OCI-LY3 (cell line): ENCODE results near the gene FBH1.

ENCODE experiments used
- H2AFZ ChIP-seq: fragments of 200-600, 300-600 bp; shearing (Covaris generic); 2 replicates; pipeline ENCODE4 v1.6.0; 2014; ENCODE audit warnings: antibody characterized with exemption, low read depth, low read length
- H3K27ac ChIP-seq: fragments of 200-600, 300-600 bp; sonication (generic); 2 replicates; pipeline ENCODE4 v1.5.1; 2014; ENCODE audit warnings: mild to moderate bottlenecking, low read length, moderate library complexity, mixed read lengths
- H3K27me3 ChIP-seq: fragments of 200-600, 300-600 bp; sonication (generic); 2 replicates; pipeline ENCODE4 v1.6.1; 2014; ENCODE audit warnings: low read depth, low read length, mixed read lengths
- H3K36me3 ChIP-seq: fragments of 200-600, 300-600 bp; sonication (generic); replicated peaks from 2 replicates; pipeline ENCODE3; 2014; ENCODE audit warnings: low read depth, low read length, mixed read lengths
- H3K4me1 ChIP-seq: fragments of 300-600, 200-600 bp; sonication (generic); 2 replicates; pipeline ENCODE4 v1.6.1; 2014; ENCODE audit warnings: low read length, mixed read lengths
- H3K4me2 ChIP-seq: fragments of 200-600, 300-600 bp; sonication (generic); 2 replicates; pipeline ENCODE4 v1.6.1; 2014; ENCODE audit warnings: low read length, mixed read lengths
- H3K4me3 ChIP-seq: fragments of 300-600, 200-600 bp; sonication (generic); 2 replicates; pipeline ENCODE4 v1.5.1; 2014; ENCODE audit warnings: antibody characterized with exemption, mild to moderate bottlenecking, low read length, moderate library complexity
- H3K79me2 ChIP-seq: fragments of 300-600, 200-600 bp; shearing (Covaris generic); 2 replicates; pipeline ENCODE4 v1.6.1; 2014; ENCODE audit warnings: mild to moderate bottlenecking, low read length, mixed read lengths
- H3K9ac ChIP-seq: fragments of 300-600, 200-600 bp; shearing (Covaris generic); 2 replicates; pipeline ENCODE4 v1.6.0; 2014; ENCODE audit warnings: mild to moderate bottlenecking, low read length, moderate library complexity
- H3K9me3 ChIP-seq: fragments of 200-600, 300-600 bp; shearing (Covaris generic); 2 replicates; pipeline ENCODE4 v1.6.1; 2014; ENCODE audit warnings: low read length, mixed read lengths; ENCODE audit not compliant: insufficient read depth
- H4K20me1 ChIP-seq: fragments of 200-600, 300-600 bp; sonication (generic); 2 replicates; pipeline ENCODE4 v1.6.1; 2016; ENCODE audit warnings: low read length, mixed read lengths; ENCODE audit not compliant: insufficient read depth
- EZH2phosphoT487 ChIP-seq: fragments of 200-600 bp; shearing (Covaris generic); IDR thresholded peaks from 2 replicates; pipeline ENCODE4 v1.6.1; 2018; ENCODE audit warnings: antibody characterized with exemption, mixed run types, low read depth
- TF ChIP-seq, protein P1 (sequence below): fragments of 200-600, 300-600 bp; sonication (generic); IDR thresholded peaks from 2 replicates; pipeline ENCODE4 v1.5.1; 2014; ENCODE audit warnings: antibody characterized with exemption, low read length, low read depth

Gene FBH1

DNA sequence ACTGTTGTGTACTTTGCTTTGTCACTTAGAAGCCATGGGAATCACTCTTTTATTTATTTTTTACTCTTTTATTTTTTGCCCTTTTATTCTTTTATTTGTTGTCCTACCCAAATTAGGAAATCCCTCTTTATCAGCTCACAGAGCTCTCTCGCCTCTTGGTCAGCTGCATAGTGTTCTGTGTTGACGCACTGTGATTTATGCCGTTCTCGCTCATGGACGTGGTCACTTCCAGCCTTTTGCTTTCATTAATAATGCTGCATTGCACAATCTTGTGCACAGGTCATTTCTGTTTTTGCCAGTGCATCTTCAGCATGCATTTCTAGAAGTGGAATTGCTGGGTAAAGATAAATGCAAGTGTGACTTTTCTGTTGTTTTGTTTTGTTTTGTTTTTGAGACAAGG is 42.3 kb downstream of the FBH1 start:
- H3K27ac ChIP-seq = no peak overlapping the region
- no peak overlapping the region for H2AFZ ChIP-seq
- H3K27me3 ChIP-seq = no peaks in the 10 kb centered on the region
- H3K4me1 ChIP-seq = no peaks in the 10 kb centered on the region
- no peaks in the 10 kb centered on the region for H3K36me3 ChIP-seq
- H3K4me3 ChIP-seq = no peak overlapping the region
- H4K20me1 ChIP-seq = no peaks in the 10 kb centered on the region
- H3K9ac ChIP-seq = no peak overlapping the region
- no peaks in the 10 kb centered on the region for H3K9me3 ChIP-seq
- H3K79me2 ChIP-seq = no peaks in the 10 kb centered on the region
- TF ChIP-seq, protein P1, sequence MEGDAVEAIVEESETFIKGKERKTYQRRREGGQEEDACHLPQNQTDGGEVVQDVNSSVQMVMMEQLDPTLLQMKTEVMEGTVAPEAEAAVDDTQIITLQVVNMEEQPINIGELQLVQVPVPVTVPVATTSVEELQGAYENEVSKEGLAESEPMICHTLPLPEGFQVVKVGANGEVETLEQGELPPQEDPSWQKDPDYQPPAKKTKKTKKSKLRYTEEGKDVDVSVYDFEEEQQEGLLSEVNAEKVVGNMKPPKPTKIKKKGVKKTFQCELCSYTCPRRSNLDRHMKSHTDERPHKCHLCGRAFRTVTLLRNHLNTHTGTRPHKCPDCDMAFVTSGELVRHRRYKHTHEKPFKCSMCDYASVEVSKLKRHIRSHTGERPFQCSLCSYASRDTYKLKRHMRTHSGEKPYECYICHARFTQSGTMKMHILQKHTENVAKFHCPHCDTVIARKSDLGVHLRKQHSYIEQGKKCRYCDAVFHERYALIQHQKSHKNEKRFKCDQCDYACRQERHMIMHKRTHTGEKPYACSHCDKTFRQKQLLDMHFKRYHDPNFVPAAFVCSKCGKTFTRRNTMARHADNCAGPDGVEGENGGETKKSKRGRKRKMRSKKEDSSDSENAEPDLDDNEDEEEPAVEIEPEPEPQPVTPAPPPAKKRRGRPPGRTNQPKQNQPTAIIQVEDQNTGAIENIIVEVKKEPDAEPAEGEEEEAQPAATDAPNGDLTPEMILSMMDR = no peak
- no peak for TF ChIP-seq EZH2phosphoT487
- H3K4me2 ChIP-seq = no peak overlapping the region

DNA sequence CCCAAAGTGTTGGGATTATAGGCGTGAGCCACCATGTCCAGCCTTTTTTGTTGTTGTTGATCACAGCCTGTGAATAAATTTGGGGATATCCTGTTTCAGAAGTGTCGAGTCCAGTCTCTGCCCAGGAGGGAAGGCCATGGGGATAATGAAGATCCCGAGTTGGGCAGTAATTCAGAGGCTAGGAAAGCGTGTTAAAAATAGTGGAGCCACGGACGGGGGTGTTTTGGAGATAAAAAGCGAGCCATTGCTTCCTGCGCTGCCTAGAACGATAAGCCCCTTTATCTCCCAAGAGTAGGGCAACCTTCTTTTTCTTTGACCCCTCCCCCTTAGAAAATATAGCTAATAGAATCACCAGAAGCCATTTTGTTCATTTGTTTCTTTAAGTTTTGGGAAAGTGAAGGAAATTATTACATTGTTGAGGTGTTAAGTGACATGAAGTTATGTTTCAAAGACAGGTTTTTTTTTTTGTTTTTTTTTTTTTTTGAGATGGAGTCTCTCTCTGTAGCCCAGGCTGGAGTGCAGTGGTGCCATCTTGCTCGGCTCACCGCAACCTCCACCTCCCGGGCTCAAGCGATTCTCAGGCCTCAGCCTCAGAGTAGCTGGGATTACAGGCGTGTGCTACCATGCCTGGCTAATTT is 44.0 kb downstream of the FBH1 start:
- H3K27ac ChIP-seq = no peak overlapping the region
- no peak overlapping the region for H3K4me2 ChIP-seq
- no peaks in the 10 kb centered on the region for H3K79me2 ChIP-seq
- no peaks in the 10 kb centered on the region for H3K9me3 ChIP-seq
- H3K36me3 ChIP-seq = no peaks in the 10 kb centered on the region
- H3K27me3 ChIP-seq = no peaks in the 10 kb centered on the region
- TF ChIP-seq EZH2phosphoT487 = no peak
- TF ChIP-seq, protein P1 = no peak
- no peak overlapping the region for H3K4me3 ChIP-seq
- H3K9ac ChIP-seq = no peak overlapping the region
- no peaks in the 10 kb centered on the region for H4K20me1 ChIP-seq
- no peak overlapping the region for H2AFZ ChIP-seq
- no peaks in the 10 kb centered on the region for H3K4me1 ChIP-seq

DNA sequence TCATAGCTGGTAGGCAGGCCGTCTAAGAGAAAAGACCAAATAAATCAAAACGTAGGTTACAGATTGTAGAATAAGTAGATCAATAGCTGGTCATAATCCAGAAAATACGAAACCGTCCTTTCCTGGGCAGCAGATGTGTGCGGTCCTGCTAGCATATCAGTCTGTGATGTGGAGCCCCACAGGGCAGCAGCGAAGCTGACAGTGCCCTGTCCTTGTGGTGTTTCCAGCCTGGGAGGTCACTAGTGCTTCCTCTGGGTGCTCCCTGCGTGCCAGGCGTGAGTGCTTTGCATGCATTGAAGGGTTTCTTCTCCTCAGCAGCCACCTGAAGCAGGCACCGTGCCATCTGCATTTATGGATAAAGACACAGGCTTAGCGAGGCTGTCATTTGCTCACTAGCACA is 45.6 kb downstream of the FBH1 start:
- TF ChIP-seq, protein P1 = no peak
- no peak for TF ChIP-seq EZH2phosphoT487
- H3K27ac ChIP-seq = no peak overlapping the region
- H3K36me3 ChIP-seq = no peaks in the 10 kb centered on the region
- H3K9me3 ChIP-seq = no peaks in the 10 kb centered on the region
- H4K20me1 ChIP-seq = no peaks in the 10 kb centered on the region
- peaks cover 4% of the 10 kb centered on the region for H3K4me1 ChIP-seq
- H2AFZ ChIP-seq = no peak overlapping the region
- no peak overlapping the region for H3K4me2 ChIP-seq
- no peak overlapping the region for H3K9ac ChIP-seq
- H3K4me3 ChIP-seq = no peak overlapping the region
- no peaks in the 10 kb centered on the region for H3K79me2 ChIP-seq
- no peaks in the 10 kb centered on the region for H3K27me3 ChIP-seq

DNA sequence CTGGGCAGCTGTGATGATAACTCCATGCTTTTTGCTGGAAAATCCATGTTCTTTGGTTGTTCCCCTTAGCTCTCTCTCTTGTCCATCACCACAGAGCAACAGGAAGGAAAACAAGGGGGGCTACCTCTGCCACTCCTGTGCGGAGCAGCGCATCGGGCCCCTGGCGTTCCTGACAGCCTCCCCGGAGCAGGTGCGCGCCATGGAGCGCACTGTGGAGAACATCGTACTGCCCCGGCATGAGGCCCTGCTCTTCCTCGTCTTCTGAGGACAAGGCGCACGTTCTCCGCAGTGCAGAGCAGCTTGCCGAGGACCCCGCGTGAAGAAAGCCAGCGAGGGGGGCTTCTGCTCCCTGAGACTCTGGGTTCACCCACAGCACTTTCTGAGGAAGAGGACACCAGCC is 47.0 kb downstream of the FBH1 start:
- H3K36me3 ChIP-seq = no peaks in the 10 kb centered on the region
- H3K4me1 ChIP-seq = peaks cover 4% of the 10 kb centered on the region
- no peak overlapping the region for H2AFZ ChIP-seq
- no peaks in the 10 kb centered on the region for H3K79me2 ChIP-seq
- H3K27ac ChIP-seq = no peak overlapping the region
- no peak overlapping the region for H3K9ac ChIP-seq
- no peak overlapping the region for H3K4me2 ChIP-seq
- H3K4me3 ChIP-seq = no peak overlapping the region
- TF ChIP-seq, protein P1 = no peak
- TF ChIP-seq EZH2phosphoT487 = no peak
- H4K20me1 ChIP-seq = no peaks in the 10 kb centered on the region
- no peaks in the 10 kb centered on the region for H3K9me3 ChIP-seq
- H3K27me3 ChIP-seq = no peaks in the 10 kb centered on the region
